ENCODE measurements around the gene CRYL1.

CRYL1 gene

GRCh38 chr13:20370815-20371421, 154.7 kb downstream of the CRYL1 start:
- DNase-seq (ENCODE audit: low spot score) = no peak

GRCh38 chr13:20369886-20370361, 155.7 kb downstream of the CRYL1 start:
- no peak for DNase-seq (ENCODE audit: low spot score)

- no peak for DNase-seq (ENCODE audit: low spot score)
Observed at GRCh38 chr13:20366056-20366455, 159.6 kb downstream of the CRYL1 start.

GRCh38 chr13:20363603-20364002, 162.1 kb downstream of the CRYL1 start:
- no peak for DNase-seq (ENCODE audit: low spot score)

GRCh38 chr13:20363172-20363571, 162.5 kb downstream of the CRYL1 start:
- no peak for DNase-seq (ENCODE audit: low spot score)

GRCh38 chr13:20362484-20363041, 163.1 kb downstream of the CRYL1 start:
- DNase-seq (ENCODE audit: low spot score) = no peak

GRCh38 chr13:20360835-20361412, 164.7 kb downstream of the CRYL1 start:
- DNase-seq (ENCODE audit: low spot score) = no peak

- no peak for DNase-seq (ENCODE audit: low spot score)
Observed at GRCh38 chr13:20360041-20360491, 165.6 kb downstream of the CRYL1 start.

- peak; percentile 80 for DNase-seq (ENCODE audit: low spot score)
Observed at GRCh38 chr13:20359335-20359734, 166.3 kb downstream of the CRYL1 start.

- DNase-seq (ENCODE audit: low spot score) = no peak
Observed at GRCh38 chr13:20358022-20358421, 167.6 kb downstream of the CRYL1 start.

GRCh38 chr13:20356444-20356843, 169.2 kb downstream of the CRYL1 start:
- no peak for DNase-seq (ENCODE audit: low spot score)

GRCh38 chr13:20354722-20355121, 170.9 kb downstream of the CRYL1 start:
- DNase-seq (ENCODE audit: low spot score) = no peak

GRCh38 chr13:20353973-20354372, 171.7 kb downstream of the CRYL1 start:
- peak; percentile 23 for DNase-seq (ENCODE audit: low spot score)

Data from AG08396 (cell line).